Left lung (tissue), 10 donors: ENCODE measurements around the gene DUSP16. TPM values are rescaled to one million over a fixed set of nuclear protein-coding genes. Genes with fewer than 3 reads are reported as not detected.
A peak's percentile ranks its signal among the peaks of the same experiment; 100 is the strongest.

Source experiments
- ATAC-seq: fragments of 200-7000 bp; cut with Tn5 transposase; one replicate; pipeline ENCODE4 v1.9.1; 2020; ENCODE audit warnings: moderate library complexity
- DNase-seq, 4 donors: peaks; one replicate each; pipeline ENCODE4 v3.0.0-alpha.2; 2013 to 2020
- H3K27ac ChIP-seq, 2 donors: fragments of 200-600 bp; sonication (generic) in 1 of 2; one replicate each; pipeline versions ENCODE4 v1.5.0 to v1.8.0; 2020 to 2021
- H3K27me3 ChIP-seq, 2 donors: fragments of 200-600 bp; sonication (generic) in 1 of 2; one replicate each; pipeline versions ENCODE4 v1.5.0 to v1.8.0; 2020 to 2021
- H3K36me3 ChIP-seq, 2 donors: fragments of 200-600 bp; sonication (generic) in 1 of 2; one replicate each; pipeline versions ENCODE4 v1.5.0 to v1.8.0; 2020 to 2021
- H3K4me1 ChIP-seq, 2 donors: fragments of 200-600 bp; one replicate each; pipeline ENCODE4 v1.8.0; 2021
- H3K4me3 ChIP-seq, 2 donors: fragments of 200-600 bp; sonication (generic) in 1 of 2; one replicate each; pipeline versions ENCODE4 v1.5.0 to v1.8.0; 2020 to 2021; ENCODE audit warnings: mild to moderate bottlenecking in 1 of 2
- H3K9me3 ChIP-seq, 2 donors: fragments of 200-600 bp; sonication (generic) in 1 of 2; one replicate each; pipeline versions ENCODE4 v1.5.0 to v1.8.0; 2020 to 2021
- intact Hi-C, 2 donors: fragments of 100-400 bp; cut with DNase I; formaldehyde crosslinking; loops; one replicate each; pipeline versions ENCODE4 v1.11.2 to v1.14.2; 2022
- polyA plus RNA-seq, 6 donors: library from polyadenylated mRNA; unstranded; fragments of 120-200 nt; gene quantifications; one replicate each; pipeline ENCODE4 v1.2.1, GENCODE V29; 2013; ENCODE audit not compliant: insufficient read length in 6 of 6
- total RNA-seq, 2 donors: library from RNA; stranded (reverse); fragmentation: NEBNext Ultra II Directional; extraction: Animal tissue kit (Norgen Biotek cat#: 25700); gene quantifications; one replicate each; pipeline ENCODE4 v1.2.1, GENCODE V29; 2021
- TF ChIP-seq, protein P1 (sequence below), 2 donors: fragments of 200-600 bp; sonication (generic) in 1 of 2; IDR thresholded peaks; one replicate each; pipeline versions ENCODE4 v1.5.0 to v1.8.0; 2021; ENCODE audit warnings: antibody characterized with exemption in 2 of 2
- donor health status: DM: no; HTN: yes; CAD: no.
- donor health status: DM: no; HTN: no; CAD: no.

The DUSP16 gene
- total and polyA plus RNA-seq, 8 donors = 31.7 to 45.6 (median 35.5) TPM

DNA sequence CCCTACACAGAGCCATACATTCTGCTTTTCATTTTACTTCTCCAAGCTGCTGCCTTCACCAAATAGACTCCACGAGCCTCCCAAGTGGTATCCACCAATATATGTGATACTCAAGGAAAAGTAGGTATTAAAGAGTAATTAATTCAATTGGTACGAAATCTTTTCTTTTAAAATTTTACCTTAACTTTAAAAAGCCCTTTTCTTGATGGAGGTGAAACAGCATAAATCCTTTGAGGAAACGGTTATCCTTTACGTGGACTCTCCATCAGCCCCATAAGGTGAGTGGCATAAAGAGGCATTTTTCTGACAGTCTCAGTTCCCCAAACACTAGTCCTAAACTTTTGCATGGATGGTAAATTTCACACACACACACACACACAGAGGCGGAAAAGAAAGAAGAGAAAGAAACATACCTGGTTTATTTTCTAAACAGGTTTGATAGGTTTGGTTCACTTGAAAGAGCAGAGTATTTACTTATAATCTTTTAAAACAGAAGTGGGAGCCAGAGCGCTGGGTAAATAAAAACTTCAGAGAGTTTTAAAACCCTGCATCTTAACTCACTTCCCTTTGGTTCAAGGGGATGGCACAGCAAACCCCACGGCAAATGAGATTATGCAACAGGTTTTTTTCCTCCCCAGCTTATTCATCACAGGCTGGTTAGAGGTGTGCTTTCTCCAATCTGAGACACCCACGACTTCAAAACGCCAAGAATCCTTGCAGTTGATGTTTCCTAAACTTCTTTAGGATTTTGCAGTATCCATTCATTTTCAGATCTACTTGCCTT is 1.9 kb downstream of the DUSP16 start:
- peaks cover 5 to 45% of the 10 kb centered on the region in 2 donors for H3K4me1 ChIP-seq
- DNase-seq (peak in 3 of 4 donors; percentile 48 to 85 (median 61)), ATAC-seq (peak; percentile 60)
- intact Hi-C loops = loop anchor here in 1 of 2 donors (10.0 kb wide), 1 partner anchor 186 kb away; no protein-coding TSS in a partner anchor
- TF ChIP-seq, protein P1, sequence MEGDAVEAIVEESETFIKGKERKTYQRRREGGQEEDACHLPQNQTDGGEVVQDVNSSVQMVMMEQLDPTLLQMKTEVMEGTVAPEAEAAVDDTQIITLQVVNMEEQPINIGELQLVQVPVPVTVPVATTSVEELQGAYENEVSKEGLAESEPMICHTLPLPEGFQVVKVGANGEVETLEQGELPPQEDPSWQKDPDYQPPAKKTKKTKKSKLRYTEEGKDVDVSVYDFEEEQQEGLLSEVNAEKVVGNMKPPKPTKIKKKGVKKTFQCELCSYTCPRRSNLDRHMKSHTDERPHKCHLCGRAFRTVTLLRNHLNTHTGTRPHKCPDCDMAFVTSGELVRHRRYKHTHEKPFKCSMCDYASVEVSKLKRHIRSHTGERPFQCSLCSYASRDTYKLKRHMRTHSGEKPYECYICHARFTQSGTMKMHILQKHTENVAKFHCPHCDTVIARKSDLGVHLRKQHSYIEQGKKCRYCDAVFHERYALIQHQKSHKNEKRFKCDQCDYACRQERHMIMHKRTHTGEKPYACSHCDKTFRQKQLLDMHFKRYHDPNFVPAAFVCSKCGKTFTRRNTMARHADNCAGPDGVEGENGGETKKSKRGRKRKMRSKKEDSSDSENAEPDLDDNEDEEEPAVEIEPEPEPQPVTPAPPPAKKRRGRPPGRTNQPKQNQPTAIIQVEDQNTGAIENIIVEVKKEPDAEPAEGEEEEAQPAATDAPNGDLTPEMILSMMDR (IDR thresholded peaks at IDR 0.05) = no peak
- H3K9me3 ChIP-seq = no peaks in the 10 kb centered on the region
- H3K27me3 ChIP-seq = no peaks in the 10 kb centered on the region
- peak overlapping the region; percentile 97 to 99 for H3K27ac ChIP-seq
- H3K36me3 ChIP-seq = no peaks in the 10 kb centered on the region
- peak overlapping the region; percentile 61 to 62 for H3K4me3 ChIP-seq

DNA sequence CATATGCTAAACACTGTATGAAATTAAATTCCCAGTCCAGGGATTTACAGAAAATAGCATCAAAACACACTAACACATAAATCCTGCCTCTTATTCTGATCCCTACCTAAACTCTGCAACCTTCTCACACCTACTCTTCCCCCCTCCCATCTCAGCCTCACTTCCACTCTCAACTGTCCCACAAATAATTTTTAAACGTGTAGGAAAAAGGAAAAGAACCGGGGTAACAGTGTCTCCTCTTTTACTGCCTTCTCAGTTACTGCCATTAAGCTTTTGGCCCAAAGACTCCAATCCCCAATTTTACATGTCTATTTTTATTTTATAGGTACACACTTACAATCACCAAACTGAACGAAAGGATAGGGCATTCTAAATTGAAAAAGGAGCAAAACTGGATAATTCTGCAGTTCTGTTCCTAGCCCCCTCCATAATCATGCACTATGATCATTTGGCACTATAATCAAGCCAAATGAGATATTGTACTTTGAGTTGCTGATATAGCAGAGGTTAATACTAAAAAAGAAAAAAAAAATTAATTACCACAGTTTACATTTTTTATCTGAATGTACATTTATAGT is 2.9 kb downstream of the DUSP16 start:
- no peak for DNase-seq
- H3K36me3 ChIP-seq = no peaks in the 10 kb centered on the region
- intact Hi-C loops = loop anchor here in 1 of 2 donors (10.0 kb wide), 1 partner anchor 185 kb away; no protein-coding TSS in a partner anchor

DNA sequence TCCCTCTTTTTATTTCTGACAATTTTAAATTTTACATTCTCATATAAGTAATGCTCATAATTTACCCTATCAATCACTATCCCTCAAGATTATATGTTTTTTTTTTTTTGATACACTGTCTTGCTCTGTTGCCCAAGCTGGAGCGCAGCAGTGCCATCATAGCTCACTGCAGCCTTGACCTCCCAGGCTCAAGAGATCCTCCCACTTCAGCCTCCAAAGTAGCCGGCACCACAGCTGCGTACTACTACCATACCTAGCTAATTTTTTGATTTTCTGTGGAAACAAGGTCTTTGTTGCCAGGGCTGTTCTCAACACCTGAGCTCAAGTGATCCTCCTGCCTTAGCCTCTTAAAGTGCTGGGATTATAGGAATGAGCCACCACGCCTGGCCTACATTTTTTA is 4.4 kb downstream of the DUSP16 start:
- Histone ChIP-seq H3K27me3 (no peaks in the 10 kb centered on the region), H3K36me3 (peaks cover 0 to under 1% of the 10 kb centered on the region in 2 donors), H3K4me3 (peak overlapping the region in 1 of 2 donors; percentile 62), H3K27ac (peak overlapping the region in 1 of 2 donors; percentile 37), H3K4me1 (peaks cover 0 to 41% of the 10 kb centered on the region in 2 donors), H3K9me3 (no peaks in the 10 kb centered on the region)
- intact Hi-C loops = no loop called here
- ATAC-seq = no peak
- TF ChIP-seq, protein P1 (IDR thresholded peaks at IDR 0.05) = no peak
- DNase-seq = no peak

More for the DNA sequence above, 2.9 kb downstream of the DUSP16 start:
- Histone ChIP-seq H3K4me1 (peaks cover 5 to 51% of the 10 kb centered on the region in 2 donors), H3K4me3 (peak overlapping the region in 1 of 2 donors; percentile 62), H3K27me3 (no peaks in the 10 kb centered on the region), H3K27ac (peak overlapping the region; percentile 97 to 99), H3K9me3 (no peaks in the 10 kb centered on the region)
- TF ChIP-seq, protein P1 (IDR thresholded peaks at IDR 0.05) = no peak
- ATAC-seq = no peak

DNA sequence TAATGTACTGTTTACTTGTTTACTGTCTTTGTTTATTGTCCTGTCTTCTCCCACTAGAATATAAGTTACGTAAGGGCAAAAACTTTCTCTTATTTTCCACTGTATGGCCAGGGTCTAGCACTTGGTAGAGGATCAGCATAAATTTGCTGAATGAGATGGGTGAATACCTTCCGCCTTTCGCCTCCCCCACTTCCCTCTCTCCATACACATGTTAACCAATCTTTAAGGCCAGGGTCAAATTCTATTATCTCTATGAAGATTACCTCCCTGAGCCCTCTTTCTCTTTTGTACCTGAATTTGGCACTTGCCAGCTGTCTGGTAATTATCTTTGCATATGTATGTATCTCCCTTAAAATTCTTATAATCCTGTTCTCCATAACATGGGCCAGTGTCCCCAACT is 4.9 kb downstream of the DUSP16 start:
- Histone ChIP-seq H3K27ac (no peak overlapping the region), H3K4me3 (no peak overlapping the region), H3K9me3 (no peaks in the 10 kb centered on the region), H3K4me1 (peaks cover 0 to 35% of the 10 kb centered on the region in 2 donors), H3K27me3 (no peaks in the 10 kb centered on the region), H3K36me3 (peaks cover 0 to 6% of the 10 kb centered on the region in 2 donors)
- no peak for DNase-seq
- ATAC-seq = no peak
- TF ChIP-seq, protein P1 (IDR thresholded peaks at IDR 0.05) = no peak
- intact Hi-C loops = no loop called here

DNA sequence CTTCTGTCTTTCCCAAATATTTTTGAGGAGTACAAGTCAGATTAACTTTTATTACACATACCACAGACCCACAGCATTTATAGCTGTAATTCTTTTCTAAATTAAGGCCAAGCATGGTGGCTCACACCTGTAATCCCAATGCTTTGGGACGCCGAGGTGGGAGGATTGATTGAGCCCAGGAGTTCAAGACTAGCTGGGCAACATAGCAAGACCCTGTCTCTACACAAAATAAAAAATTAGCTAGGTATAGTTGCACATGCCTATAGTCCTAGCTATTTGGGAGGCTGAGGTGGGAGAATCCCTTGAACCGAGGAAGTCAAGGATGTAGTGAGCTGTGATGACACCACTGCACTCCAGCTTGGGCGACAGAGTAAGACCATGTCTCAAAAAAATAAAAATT is 7.0 kb downstream of the DUSP16 start:
- H3K27ac ChIP-seq = no peak overlapping the region
- no peaks in the 10 kb centered on the region for H3K27me3 ChIP-seq
- no peaks in the 10 kb centered on the region for H3K9me3 ChIP-seq
- no peak for DNase-seq
- intact Hi-C loops = no loop called here
- H3K4me3 ChIP-seq = no peak overlapping the region
- TF ChIP-seq, protein P1 (IDR thresholded peaks at IDR 0.05) = no peak
- peaks cover 0 to 28% of the 10 kb centered on the region in 2 donors for H3K4me1 ChIP-seq
- peaks cover 0 to 7% of the 10 kb centered on the region in 2 donors for H3K36me3 ChIP-seq
- ATAC-seq = no peak
